HUDEP-2 (cell line): ENCODE measurements around the gene FYN.
"Not testable (repeated sequence)": the region's sequence is repeated elsewhere in the genome, so short reads cannot be mapped to it uniquely, and the experiment has no call there.

Source experiments
- DNase-seq, 76 experiments: peaks; one replicate each; lab custom pipeline; 2025; ENCODE audit not compliant: unreplicated experiment in 76 of 76; lab: John Stamatoyannopoulos, UW

Gene FYN

DNA sequence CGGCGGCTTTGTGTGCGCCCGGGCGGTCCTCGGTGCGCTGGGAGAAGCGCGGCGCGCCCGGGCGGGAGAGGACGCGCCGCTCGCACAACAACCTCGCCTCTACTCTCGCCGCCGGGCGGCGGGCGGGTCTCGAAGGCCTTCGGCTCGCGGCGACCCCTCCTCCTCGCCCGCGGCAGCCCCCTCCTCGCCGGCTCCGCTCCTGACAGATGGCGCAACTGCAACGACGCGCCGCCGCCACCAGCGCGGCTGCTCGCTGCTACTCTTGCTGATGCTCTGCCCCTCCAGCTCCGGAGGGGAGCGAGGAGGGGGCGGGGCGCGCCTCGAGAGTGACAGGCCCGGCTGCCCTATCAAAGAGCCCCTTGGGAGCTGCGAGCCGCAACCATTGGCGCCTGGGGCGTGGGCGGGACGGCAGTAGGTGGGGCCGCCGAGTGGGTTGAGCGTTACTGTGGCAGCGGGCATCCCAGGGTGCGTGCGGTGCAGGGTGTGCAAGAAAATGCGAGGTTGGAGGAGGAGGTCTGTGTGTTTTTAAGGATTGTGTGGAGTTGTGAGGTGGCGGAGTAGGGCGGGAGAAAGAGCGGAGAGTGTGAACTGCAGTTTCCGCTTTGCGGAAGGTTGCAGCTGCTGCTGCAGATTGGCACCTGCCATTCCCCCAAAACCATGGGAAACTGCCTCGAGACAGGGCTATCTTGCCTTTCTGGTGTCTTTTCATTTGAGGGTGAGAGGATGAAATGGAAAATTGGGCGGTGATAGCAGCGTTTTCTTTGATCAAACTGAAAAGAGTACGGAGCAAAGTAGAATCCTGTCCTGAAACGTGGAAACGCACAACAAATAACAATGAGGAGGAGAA is at the start of gene FYN:
Gene FYN, minus strand, starts transcription at position 275 of the 847 bp plus-strand sequence. CDS start 153,401 bp downstream, outside the sequence.
- peak in 75 of 76 experiments; percentile 30 to 98 (median 94) for DNase-seq

DNA sequence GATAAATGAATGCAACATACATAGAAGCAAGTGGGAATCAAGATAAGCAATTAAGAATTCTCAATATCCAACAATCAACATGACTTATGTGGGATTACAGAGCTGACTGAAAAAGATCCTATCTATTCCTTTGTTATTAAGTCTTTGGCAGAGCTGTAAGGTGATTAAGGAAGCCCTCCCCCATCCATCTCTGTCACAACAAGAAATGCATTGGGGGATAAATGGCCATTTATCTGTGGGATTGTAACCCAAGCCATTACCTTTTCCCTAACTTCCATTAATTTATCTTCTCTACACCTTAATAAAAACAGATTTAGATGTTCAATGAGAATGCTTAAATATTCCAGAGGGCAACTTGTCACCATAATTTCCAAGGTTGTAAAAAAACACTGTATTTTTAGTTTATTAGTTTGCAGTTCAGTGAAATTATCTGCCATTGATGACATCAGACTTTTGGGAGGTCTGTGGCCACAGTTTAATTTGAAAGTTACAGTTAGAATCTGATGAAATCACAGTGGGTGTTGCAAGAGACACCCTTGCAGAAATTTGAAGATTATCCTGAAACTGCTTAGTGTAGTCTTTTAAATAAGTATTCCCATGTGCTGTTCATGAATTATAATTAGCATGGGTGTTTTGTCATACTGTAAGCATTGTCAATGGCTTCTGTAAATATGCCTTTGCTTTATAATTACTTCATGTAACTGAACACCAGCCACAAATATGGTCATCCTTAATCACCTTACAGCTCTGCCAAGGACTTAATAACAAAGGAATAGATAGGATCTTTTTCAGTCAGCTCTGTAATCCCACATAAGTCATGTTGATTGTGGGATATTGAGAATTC is 49.4 kb upstream of the FYN start:
- no peak for DNase-seq

DNA sequence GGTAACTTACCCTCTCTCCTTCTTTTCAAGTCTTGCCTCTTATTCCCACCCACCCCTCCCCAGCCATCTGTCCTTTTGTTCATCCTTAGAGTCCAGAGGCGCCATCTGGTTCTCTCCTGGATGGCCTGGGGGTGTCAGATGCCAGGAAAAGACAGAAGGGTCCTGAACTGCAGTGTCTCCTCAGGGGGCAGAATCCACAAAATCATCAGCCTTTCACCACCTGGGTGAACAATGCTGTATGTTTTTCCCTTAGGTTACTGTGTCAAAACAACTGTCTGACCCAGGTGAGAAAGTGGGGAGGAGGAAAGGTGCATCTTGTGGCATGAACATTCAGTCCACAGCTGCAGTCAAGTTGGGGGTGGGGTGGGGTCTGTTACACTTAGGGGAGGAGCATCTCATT is 47.9 kb upstream of the FYN start:
- no peak for DNase-seq

DNA sequence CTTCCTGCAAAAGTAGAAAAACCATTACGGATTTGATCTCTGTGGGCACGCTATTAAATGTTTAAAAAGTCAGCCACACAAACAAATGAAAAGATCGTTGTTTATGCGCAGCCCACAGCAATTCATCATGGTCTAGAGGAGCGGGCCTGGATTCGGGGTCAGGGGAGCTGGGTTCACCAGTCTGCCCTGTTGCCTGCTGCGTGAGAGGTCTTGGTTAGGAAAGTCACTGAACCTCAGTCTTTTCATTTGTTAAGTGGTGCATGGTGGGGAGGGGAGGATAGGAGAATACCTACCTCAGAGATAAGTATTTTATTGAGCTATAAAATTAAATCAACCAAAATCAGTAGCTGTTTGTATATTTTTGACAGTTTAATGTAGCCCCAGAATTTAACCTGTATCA is 47.3 kb upstream of the FYN start:
- no peak for DNase-seq

DNA sequence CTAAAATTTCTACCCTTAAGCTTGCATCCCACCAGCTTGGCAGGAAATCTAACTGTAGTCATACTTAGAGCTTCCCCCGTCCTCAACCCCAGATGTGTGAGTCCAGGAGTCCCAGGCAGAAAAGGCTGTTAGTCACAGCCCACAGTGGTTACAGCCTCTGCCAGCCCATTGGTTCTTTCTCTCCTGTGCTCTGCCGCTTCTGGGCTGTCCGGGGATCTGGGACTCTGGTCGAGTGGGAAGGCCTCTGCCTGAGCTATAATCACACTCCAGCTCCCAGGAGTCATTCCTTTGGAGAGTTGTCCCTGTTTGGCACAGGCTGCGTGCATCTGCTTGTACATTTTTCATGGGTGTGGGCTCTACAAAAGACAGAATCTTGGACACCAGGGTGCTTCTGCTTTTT is 45.6 kb upstream of the FYN start:
- DNase-seq, result no peak

DNA sequence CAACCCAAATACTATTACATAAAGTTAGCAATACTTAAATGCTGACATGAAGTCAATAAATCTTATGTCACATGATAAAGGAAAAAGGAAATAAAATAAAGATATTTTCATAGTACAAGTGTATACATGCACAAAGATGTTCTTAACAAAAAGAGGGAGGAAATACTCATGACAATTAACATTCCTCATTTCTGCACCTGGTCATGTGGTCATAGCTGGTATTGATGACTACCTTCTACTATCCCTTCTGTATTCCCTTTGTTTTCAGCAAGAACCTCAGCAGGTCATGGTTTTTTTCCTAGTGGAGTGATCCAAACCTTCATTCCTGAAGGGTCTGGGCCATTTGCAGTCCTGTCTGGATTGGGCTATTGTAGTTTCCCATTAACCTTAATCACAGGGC is 43.5 kb upstream of the FYN start:
- DNase-seq, result no peak

DNA sequence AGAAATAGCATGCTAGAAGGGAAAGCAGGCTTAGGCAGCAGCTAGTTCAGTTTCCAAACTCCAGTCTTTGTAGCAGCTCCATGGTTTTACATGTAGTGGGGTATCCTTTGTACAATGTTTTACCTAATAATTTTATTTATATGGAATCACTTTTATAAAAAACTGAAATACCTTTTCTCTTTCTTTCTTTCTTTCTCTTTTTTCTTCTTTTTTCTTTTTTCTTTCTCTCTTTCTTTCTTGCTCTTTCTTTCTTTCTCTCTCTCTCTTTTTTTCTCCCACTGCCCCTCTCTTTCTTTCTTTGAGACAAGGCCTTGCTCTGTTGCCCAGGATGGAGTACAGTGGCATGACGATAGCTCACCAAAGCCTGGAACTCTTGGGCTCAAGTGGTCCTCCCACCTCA is 41.4 kb upstream of the FYN start:
- DNase-seq, result no peak

DNA sequence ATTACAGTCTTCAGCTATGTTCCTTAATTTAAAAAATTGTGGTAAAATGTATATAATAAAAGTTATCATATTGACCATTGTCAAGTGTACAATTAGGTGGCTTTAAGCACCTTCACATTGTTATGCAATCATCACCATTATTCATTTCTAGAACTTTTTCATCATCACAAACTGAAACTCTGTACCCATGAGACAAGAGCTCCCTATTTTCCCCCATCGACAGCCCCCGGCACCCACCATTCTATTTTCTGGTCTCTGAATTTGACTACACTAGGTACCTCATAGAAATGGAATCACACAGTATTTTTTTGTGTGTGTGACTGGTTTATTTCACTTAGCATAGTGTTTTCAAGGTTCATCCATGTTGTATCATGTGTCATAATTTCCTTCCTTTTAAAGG is 39.7 kb upstream of the FYN start:
- DNase-seq, result no peak

DNA sequence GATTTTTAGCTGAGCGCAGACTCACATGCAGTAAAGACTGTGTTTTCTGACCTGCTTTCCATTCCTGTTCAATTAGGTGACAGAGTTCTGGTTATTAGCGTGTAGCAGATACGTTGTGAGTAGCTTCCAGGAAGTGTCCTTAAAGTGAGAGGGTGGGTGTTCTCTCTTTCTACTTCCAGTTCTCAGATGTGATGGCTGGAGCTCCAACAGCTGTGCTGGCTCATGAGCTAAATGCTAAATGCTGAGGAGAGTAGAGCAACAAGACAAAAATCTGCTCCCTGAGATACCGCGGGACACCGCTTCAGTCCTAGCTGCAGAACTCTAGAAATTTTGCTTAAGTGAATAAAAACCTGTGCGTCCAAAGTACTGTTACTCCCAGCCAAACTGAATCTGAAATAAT is 38.2 kb upstream of the FYN start:
- DNase-seq, result no peak

DNA sequence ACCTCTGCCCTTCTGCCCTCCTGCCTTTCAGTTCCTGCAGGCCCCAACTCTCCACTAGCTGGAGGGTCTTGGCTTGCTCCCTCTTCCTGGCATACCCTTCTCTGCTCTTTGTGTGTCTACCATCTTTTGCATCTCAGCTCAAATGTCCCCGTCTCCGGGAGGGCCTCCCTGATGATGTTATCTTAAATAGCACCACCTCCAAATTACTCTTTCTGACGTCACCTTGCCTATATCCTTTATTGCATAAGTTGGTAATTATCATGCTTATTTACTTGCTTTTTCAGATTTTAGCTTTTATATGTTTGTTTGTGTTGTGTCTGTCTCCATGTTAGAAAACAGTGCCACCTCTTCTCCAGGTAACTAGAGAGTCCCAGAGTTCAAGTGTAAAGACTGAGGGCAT is 36.0 kb upstream of the FYN start:
- no peak for DNase-seq

DNA sequence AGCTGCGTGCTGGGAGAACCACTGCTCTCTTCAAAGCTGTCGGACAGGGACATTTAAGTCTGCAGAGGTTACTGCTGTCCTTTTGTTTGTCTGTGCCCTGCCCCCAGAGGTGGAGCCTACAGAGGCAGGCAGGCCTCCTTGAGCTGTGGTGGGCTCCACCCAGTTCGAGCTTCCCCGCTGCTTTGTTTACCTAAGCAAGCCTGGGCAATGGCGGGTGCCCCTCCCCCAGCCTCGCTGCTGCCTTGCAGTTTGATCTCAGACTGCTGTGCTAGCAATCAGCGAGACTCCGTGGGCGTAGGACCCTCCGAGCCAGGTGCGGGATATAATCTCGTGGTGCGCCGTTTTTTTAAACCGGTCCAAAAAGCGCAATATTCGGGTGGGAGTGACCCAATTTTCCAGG is 35.1 kb upstream of the FYN start:
- DNase-seq, result not testable (repeated sequence)

DNA sequence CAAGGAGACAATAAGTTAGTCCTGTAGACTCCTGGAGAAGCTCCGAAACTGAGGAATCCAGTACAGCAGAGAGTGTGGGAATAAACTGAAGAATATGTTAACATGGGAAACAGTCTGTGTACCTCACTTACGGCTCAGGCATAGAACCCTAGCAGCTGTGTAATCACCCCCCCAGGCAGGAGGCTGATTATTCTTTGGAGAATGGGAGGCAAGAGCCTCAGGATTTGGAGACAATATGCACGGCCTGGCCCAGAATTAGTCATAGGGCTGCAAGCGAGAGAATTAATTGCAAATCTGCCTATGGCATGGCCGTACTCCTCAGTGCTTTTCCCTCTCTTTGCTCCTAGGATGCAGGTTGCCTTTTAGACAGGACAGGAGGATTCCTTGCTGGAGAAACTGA is 27.5 kb upstream of the FYN start:
- no peak for DNase-seq

DNA sequence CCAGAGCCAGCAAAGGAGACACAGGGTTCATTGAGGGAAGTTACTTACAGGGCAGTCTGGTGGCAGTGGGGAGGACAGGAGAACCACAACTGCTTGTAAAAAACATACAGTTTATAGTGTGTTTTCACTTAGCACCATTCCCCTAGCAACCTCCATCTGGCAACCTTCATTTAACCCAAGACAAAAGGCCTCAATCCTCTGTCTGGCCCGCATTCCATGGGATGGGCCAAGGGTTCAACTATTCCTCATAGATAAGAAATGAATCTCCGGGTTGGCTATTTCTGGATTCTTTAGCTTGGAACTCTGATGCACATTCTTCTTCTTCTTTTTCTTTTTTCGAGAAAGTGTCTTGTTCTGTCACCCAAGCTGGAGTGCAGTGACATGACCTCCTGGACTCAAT is 26.3 kb upstream of the FYN start:
- DNase-seq, result no peak

DNA sequence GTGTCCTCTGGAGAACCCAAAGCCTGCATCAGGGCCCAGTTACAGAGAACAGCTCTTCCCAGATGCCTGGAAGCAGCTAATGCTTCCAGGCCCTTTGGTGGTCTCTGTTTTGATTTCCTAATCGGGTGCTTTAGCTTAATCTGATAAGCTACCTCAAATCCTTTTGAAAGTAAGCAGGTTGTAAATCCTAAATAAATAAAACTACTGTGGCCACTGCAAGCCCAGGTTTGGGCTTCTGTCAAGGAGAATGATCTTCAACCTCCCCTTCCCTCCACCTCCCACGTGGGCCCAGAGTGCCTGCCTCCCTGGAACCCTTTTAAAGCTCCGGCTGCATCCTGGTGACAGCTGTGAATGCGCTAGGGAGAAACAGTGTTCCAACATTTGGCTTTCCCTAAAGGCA is 25.2 kb upstream of the FYN start:
- no peak for DNase-seq

DNA sequence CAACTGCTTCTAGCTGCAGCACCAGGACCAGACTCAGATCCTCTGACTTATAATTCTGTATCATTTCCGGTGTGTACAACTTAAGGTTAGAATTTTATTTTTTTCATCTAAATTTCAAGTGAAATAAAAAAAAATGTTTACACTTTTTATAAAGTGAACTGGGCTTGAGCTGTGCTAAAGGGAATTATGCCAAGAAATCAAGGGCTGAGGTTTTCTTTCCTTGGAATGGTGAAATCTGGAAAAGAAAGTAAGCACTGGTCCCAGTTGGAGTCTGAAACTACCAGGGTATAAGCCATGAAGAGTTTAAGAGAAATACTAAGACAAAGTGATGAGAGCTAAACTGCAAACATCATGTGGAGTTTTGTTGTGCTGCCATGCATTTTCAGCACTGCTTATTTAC is 21.7 kb upstream of the FYN start:
- DNase-seq, result no peak

DNA sequence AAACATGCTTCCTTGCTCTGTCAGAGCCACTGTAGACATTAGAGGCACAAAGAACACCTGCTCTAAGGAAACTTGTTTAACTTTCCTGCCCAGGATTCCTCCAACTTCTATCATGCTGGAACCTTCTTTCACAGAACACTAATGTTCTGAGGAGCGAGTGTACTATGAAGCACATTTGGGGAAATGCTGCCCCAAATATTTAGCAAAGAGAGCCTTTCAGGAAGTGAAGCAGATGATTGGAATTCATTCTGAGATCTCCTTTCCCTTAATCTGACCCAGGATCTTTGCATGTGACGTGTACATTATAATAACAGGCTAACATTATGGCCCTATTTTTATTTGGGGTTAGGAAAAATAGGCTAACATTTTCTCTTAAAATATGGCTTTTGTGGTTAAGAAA is 21.0 kb upstream of the FYN start:
- no peak for DNase-seq

DNA sequence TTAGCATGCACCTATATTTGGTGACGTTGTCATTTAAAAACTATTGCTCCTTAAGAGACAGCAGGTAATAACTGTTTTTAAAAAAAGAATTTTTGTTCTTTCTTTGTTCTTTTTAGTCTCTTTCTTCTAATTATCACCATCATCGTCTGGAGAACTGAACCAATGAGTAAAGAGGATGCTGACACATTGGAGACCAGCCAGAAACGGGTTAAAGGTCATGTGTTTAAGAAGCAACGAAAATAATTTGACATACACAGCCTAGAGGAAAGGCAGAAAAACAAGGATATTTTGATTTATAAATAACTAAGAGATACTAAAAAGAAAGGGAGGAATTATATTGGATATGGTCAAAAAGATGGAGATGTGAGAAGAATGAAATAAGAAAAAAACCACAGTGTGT is 19.2 kb upstream of the FYN start:
- no peak for DNase-seq

DNA sequence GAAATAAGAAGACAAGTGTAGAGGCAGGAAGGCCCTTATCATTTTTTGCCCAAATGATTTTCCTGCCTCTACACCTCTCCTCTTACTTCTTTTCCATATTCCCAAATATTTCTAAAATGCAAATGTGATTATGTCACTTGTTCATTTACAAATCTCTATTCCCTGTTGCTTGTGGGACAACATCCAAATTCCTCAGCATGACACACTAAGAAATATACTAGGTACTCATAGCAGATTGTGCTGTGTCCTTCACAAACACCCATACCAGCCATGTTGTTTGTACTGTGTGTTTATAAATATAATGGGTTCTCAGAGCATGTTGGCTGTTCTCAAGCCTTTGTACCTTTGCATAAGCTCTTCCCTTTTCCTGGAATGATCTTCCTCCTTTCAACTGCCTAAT is 17.7 kb upstream of the FYN start:
- no peak for DNase-seq

DNA sequence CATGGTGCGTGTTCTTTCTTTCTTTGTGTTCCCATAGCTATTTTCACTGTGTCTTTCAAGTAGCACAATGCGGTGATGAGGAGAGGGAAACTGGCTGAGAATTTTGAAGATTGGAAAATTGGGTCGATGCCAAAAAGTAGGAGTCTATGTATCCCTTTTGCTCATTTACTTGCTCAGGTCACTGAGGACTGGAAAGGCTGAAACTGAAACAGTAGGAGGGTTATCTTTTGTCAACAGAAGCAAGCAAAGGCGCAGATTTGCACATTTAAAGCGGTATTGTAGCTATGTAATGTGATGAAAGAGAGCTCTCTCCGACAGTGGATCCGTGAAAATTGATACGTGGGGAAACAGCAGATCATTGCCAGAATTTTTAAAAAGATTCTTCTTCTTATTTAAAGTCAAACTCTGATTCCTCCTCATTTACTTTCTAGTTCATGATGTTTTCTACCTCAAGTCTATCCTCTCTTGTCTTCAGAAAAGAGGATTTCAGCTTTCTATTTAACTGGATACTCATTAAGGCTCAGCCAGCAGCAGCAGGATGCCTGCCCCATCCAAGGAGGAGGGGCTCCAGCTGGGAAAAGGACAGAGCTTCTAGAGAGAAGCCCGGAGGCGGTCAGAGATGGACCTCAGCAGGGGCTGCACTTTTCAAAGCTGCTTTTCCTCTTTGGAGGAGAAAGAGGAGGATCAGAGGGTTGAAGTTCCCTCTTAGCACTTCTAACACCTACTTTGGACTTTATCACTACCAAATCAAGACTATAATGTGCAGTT is 15.9 kb upstream of the FYN start:
- DNase-seq, result no peak

DNA sequence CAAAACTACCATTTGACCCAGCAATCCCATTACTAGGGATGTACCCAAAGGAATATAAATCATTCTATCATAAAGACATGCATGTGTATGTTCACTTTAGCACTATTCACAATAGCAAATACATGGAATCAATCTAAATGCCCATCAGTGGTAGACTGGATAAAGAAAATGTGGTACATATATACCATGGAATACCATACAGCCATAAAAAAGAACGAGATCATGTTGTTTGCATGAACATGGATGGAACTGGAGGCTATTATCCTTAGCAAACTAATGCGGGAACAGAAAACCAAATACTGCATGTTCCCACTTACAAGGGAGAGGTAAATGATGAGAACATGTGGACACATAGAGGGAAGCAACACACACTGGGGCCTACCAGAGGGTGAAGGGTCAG is 13.5 kb upstream of the FYN start:
- not testable (repeated sequence) for DNase-seq

DNA sequence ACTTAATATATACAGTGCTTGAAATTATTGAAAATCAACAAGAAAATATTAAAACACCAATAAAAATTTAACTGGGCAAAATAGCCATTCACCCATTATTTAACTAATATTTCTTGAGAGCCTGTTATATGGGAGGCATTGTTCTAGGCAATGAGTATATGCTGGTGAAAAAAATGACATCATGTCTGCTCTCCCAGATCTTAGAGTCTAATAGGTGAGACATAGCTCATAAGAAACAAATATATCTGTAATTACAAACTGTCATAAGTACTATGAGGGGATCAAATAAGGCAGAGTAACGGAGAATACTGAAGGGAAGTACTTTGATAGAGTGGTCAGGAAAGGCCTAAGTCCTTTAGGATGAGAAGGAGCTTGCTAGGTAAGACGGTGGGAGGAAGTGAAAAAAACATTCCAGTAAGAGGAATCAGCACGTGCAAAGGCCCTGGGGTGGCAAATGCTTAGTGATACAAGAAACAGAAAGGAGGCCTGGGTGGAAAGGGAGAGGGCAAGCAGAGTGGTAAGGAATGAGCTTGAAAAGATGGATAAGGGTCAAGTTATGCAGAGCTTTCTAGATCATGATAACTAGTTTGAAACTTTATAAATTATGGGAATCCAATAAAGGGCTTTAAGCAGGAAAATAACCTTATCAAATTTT is 12.2 kb upstream of the FYN start:
- DNase-seq, result no peak
